Keratinocyte (primary cell): ENCODE results near the gene RETSAT. TPM values are rescaled to one million over a fixed set of nuclear protein-coding genes. Genes with fewer than 3 reads are reported as not detected.
A peak's percentile ranks its signal among the peaks of the same experiment; 100 is the strongest.

ENCODE experiments used
- DNase-seq: peaks from one replicate; pipeline ENCODE4 v3.0.0-alpha.2; 2011; ENCODE audit warnings: low read depth, missing footprints, low spot score
- FAIRE-seq: peaks from 2 replicates; lab custom pipeline; 2011; peaks lifted over from hg19 to GRCh38; lab: Jason Lieb, UNC
- H2AFZ ChIP-seq: 2 replicates; pipeline ENCODE4 v1.6.0; 2012; ENCODE audit warnings: low read length, control low read depth, inconsistent platforms; ENCODE audit not compliant: control insufficient read depth
- H3K27ac ChIP-seq: 2 replicates; pipeline ENCODE4 v1.5.1; 2011; ENCODE audit warnings: low read length; ENCODE audit not compliant: control insufficient read depth, insufficient read depth
- H3K27me3 ChIP-seq: 3 replicates; pipeline ENCODE4 v1.6.0; 2011; ENCODE audit warnings: low read length; ENCODE audit not compliant: control insufficient read depth, insufficient read depth; ENCODE audit errors: extremely low read depth
- H3K36me3 ChIP-seq, 2 experiments: 2 replicates in 1 of 2; 3 replicates in 1 of 2; pipeline ENCODE4 v1.5.1; 2011; ENCODE audit warnings: low read length in 2 of 2, mild to moderate bottlenecking in 1 of 2; ENCODE audit not compliant: control insufficient read depth in 2 of 2, insufficient read depth in 2 of 2; ENCODE audit errors: extremely low read depth in 1 of 2
- H3K4me1 ChIP-seq: 3 replicates; pipeline ENCODE4 v1.5.1; 2011; ENCODE audit warnings: low read length; ENCODE audit not compliant: control insufficient read depth, insufficient read depth; ENCODE audit errors: extremely low read depth
- H3K4me2 ChIP-seq: 3 replicates; pipeline ENCODE4 v1.6.0; 2011; ENCODE audit warnings: low read depth, low read length; ENCODE audit not compliant: control insufficient read depth, insufficient read depth; ENCODE audit errors: extremely low read depth
- H3K4me3 ChIP-seq, 3 experiments: fragments of 200-600 bp in 1 of 3; sonication (generic) in 1 of 3; 2 replicates in 2 of 3; 3 replicates in 1 of 3; pipeline ENCODE4 v1.5.1; 2011 to 2016; ENCODE audit warnings: low read length in 3 of 3, mild to moderate bottlenecking in 3 of 3, control low read depth in 2 of 3, inconsistent platforms in 1 of 3, low read depth in 1 of 3, mixed read lengths in 1 of 3, mixed run types in 1 of 3, moderate library complexity in 1 of 3; ENCODE audit not compliant: control insufficient read depth in 2 of 3, insufficient read depth in 2 of 3; ENCODE audit errors: extremely low read depth in 1 of 3
- H3K79me2 ChIP-seq: 2 replicates; pipeline ENCODE4 v1.6.0; 2012; ENCODE audit warnings: low read length; ENCODE audit not compliant: control insufficient read depth, insufficient read depth
- H3K9ac ChIP-seq: 3 replicates; pipeline ENCODE4 v1.6.0; 2011; ENCODE audit warnings: low read length; ENCODE audit not compliant: control insufficient read depth, insufficient read depth; ENCODE audit errors: extremely low read depth
- H3K9me1 ChIP-seq: 3 replicates; pipeline ENCODE4 v1.6.0; 2011; ENCODE audit warnings: low read length; ENCODE audit not compliant: control insufficient read depth, insufficient read depth; ENCODE audit errors: extremely low read depth
- H3K9me3 ChIP-seq: 2 replicates; pipeline ENCODE4 v1.5.1; 2012; ENCODE audit warnings: low read depth, low read length; ENCODE audit not compliant: control insufficient read depth
- H4K20me1 ChIP-seq: 3 replicates; pipeline ENCODE4 v1.6.0; 2011; ENCODE audit warnings: low read length; ENCODE audit not compliant: control insufficient read depth, insufficient read depth; ENCODE audit errors: extremely low read depth
- EZH2 ChIP-seq: IDR thresholded peaks from one replicate; pipeline ENCODE4 v1.6.1; 2012; ENCODE audit warnings: inconsistent platforms, mild to moderate bottlenecking, low read length, moderate library complexity
- dilution Hi-C: fragments of 300-500 bp; cut with MboI; formaldehyde crosslinking; loops from one replicate; pipeline ENCODE4 v1.7.0; 2020; ENCODE audit warnings: low sequenced_read_pairs; ENCODE audit not compliant: extremely low pct_ligation_motif_present
- polyA plus RNA-seq, 5 experiments: library from polyadenylated mRNA; depleted of rRNA in 3 of 5; stranded (reverse) in 3 of 5; stranded (forward) in 1 of 5; unstranded in 1 of 5; fragments of >200 nt; gene quantifications; 1 replicate in 1 of 5; 2 replicates in 3 of 5; 3 replicates in 1 of 5; pipeline versions ENCODE4 v1.2.1 to v1.2.3, GENCODE V29; 2011 to 2012; ENCODE audit warnings: missing spikeins in 2 of 5, low read depth in 1 of 5, low replicate concordance in 1 of 5
- TF ChIP-seq, protein P1 (sequence below), 3 experiments: IDR thresholded peaks in 1 of 3; conservative IDR thresholded peaks in 1 of 3; optimal IDR thresholded peaks in 1 of 3; 2 replicates in 2 of 3; 3 replicates in 1 of 3; pipeline versions ENCODE3 to v1.5.1; 2011; ENCODE audit warnings: low read length in 3 of 3, mild to moderate bottlenecking in 3 of 3, moderate library complexity in 2 of 3, control low read depth in 1 of 3, inconsistent platforms in 1 of 3; ENCODE audit not compliant: insufficient read depth in 2 of 3; ENCODE audit errors: extremely low read depth in 1 of 3

Gene RETSAT
- polyA plus RNA-seq, 1 donor (not counting 4 experiments of a cell fraction or from before 2014, with no cell fraction given) = 74.0 TPM

DNA sequence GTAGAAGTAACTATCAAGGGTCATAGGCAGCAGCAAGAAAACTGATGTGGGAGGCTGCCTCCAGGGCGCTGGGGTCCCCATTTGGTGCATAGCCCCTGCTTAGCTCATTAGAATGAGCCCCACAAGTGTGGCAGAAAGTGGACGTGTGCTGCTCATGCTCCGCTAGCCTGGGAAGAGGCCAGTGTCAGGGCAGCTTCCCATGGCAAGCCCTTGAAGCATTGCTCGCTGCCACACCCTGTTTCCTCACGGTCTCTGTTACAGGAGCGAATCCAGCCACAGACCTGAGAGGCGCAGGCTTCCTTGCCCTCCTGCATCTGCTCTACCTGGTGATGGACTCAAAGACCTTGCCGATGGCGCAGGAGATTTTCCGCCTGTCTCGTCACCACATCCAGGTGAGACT, 22.8 kb upstream of the RETSAT start:
- H4K20me1 ChIP-seq = no peaks in the 10 kb centered on the region
- dilution Hi-C loops = no loop called here
- no peaks in the 10 kb centered on the region for H3K27me3 ChIP-seq
- no peaks in the 10 kb centered on the region for H3K79me2 ChIP-seq
- peak overlapping the region; percentile 29 for H3K4me2 ChIP-seq
- H2AFZ ChIP-seq = no peak overlapping the region
- H3K27ac ChIP-seq = no peak overlapping the region
- FAIRE-seq = no peak
- peaks cover 33% of the 10 kb centered on the region for H3K4me1 ChIP-seq
- H3K9me3 ChIP-seq = no peaks in the 10 kb centered on the region
- H3K9me1 ChIP-seq = no peaks in the 10 kb centered on the region
- no peak for DNase-seq
- no peak overlapping the region for H3K9ac ChIP-seq
- H3K36me3 ChIP-seq = no peaks in the 10 kb centered on the region
- no peak for TF ChIP-seq EZH2
- H3K4me3 ChIP-seq = no peak overlapping the region

DNA sequence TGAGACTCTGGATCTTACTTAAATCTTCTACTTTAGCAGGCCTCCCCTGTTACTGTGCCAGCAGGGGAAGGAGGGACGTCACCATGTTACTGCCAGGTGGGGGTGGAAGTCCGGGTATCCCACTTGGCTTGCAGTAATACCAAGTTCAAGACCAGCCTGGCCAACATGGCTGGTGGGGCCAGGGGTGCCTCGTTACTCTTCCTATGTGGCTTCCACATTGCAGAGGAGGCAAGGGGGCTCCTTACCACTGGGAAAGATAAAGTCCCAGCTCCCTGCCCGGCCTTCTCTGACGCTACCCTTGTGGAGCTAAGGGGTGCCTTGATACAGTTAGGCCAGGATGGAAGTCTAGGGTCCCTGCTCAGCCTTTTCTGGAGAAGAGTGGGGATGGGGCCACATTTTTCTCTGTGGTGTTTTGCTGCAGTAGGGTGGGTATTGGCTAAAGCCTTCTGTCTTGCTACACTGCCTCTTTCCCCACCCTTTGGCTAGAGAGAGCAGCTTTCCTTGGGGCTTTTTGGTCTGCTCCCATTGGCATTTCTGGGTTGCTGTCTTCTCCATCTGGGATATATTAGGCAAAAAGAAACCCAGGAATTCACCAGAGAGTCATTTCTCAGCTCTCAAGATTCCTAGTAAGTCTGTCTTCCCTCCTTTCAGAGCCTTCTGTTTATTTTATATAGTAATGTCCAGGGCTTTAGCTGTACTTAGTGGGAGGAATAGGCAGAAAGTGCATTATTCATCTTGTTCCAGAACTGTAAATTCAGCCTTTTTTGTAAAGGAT, 22.1 kb upstream of the RETSAT start:
- FAIRE-seq (no peak), DNase-seq (no peak)
- H2AFZ ChIP-seq = no peak overlapping the region
- H3K9me1 ChIP-seq = no peaks in the 10 kb centered on the region
- no peak for TF ChIP-seq EZH2
- H3K4me1 ChIP-seq = peaks cover 33% of the 10 kb centered on the region
- H3K27ac ChIP-seq = no peak overlapping the region
- no peaks in the 10 kb centered on the region for H3K79me2 ChIP-seq
- no peaks in the 10 kb centered on the region for H3K36me3 ChIP-seq
- dilution Hi-C loops = no loop called here
- no peak overlapping the region for H3K4me2 ChIP-seq
- no peaks in the 10 kb centered on the region for H4K20me1 ChIP-seq
- no peaks in the 10 kb centered on the region for H3K9me3 ChIP-seq
- H3K27me3 ChIP-seq = no peaks in the 10 kb centered on the region
- H3K4me3 ChIP-seq = no peak overlapping the region
- no peak overlapping the region for H3K9ac ChIP-seq

DNA sequence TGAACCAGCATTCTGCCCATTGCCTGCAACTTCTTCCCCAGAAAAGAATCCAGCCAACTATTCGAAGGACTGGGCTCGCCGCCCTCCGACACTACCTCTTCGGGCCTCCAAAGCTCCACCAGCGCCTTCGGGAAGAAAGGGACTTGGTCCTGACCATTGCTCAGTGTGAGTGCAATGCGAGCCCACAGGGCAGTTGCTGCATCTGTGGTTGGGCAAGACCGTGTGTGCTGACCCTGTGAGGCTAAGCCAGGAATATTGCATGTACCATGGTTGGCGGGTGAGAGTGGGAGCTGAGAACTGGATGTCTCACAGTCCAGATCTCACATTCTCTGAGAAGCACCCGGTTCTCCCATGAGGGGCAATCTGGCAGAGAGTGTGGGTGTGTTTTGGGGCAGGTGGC, 16.7 kb upstream of the RETSAT start:
- no peak overlapping the region for H3K9ac ChIP-seq
- H2AFZ ChIP-seq = no peak overlapping the region
- no peaks in the 10 kb centered on the region for H3K27me3 ChIP-seq
- H3K9me3 ChIP-seq = no peaks in the 10 kb centered on the region
- no peaks in the 10 kb centered on the region for H3K9me1 ChIP-seq
- peaks cover 6 to 11% of the 10 kb centered on the region in 2 experiments for H3K36me3 ChIP-seq
- H3K27ac ChIP-seq = no peak overlapping the region
- FAIRE-seq = no peak
- dilution Hi-C loops = no loop called here
- peaks cover 11% of the 10 kb centered on the region for H3K4me1 ChIP-seq
- H3K4me3 ChIP-seq = no peak overlapping the region
- TF ChIP-seq, protein P1, sequence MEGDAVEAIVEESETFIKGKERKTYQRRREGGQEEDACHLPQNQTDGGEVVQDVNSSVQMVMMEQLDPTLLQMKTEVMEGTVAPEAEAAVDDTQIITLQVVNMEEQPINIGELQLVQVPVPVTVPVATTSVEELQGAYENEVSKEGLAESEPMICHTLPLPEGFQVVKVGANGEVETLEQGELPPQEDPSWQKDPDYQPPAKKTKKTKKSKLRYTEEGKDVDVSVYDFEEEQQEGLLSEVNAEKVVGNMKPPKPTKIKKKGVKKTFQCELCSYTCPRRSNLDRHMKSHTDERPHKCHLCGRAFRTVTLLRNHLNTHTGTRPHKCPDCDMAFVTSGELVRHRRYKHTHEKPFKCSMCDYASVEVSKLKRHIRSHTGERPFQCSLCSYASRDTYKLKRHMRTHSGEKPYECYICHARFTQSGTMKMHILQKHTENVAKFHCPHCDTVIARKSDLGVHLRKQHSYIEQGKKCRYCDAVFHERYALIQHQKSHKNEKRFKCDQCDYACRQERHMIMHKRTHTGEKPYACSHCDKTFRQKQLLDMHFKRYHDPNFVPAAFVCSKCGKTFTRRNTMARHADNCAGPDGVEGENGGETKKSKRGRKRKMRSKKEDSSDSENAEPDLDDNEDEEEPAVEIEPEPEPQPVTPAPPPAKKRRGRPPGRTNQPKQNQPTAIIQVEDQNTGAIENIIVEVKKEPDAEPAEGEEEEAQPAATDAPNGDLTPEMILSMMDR (optimal IDR thresholded peaks at IDR 0.05 in 1 of 3, IDR thresholded peaks at IDR 0.05 in 1 of 3, conservative IDR thresholded peaks at IDR 0.05 in 1 of 3; ENCODE audit: extremely low read depth in 1 of 3, insufficient read depth in 2 of 3, low read length in 3 of 3) = no peak
- no peak for TF ChIP-seq EZH2
- no peak overlapping the region for H3K4me2 ChIP-seq
- no peaks in the 10 kb centered on the region for H4K20me1 ChIP-seq
- no peaks in the 10 kb centered on the region for H3K79me2 ChIP-seq
- DNase-seq = no peak
